Testis (tissue), 3 donors: ENCODE data around the gene NUTF2. TPM values are rescaled to one million over a fixed set of nuclear protein-coding genes. Genes with fewer than 3 reads are reported as not detected.
"Not testable (repeated sequence)": the region's sequence is repeated elsewhere in the genome, so short reads cannot be mapped to it uniquely, and the experiment has no call there.

ENCODE experiments used
- DNase-seq: peaks from one replicate; pipeline ENCODE4 v3.0.0-alpha.2; 2019
- H3K27ac ChIP-seq, 2 donors: fragments of 200-600 bp; sonication (generic); one replicate each; pipeline ENCODE4 v1.5.1; 2019
- H3K27me3 ChIP-seq: fragments of 200-600 bp; sonication (generic); one replicate; pipeline ENCODE4 v1.5.1; 2019
- H3K36me3 ChIP-seq: fragments of 200-600 bp; sonication (generic); one replicate; pipeline ENCODE4 v1.5.1; 2017; ENCODE audit warnings: low read depth; ENCODE audit errors: missing control alignments
- H3K4me1 ChIP-seq: fragments of 200-600 bp; sonication (generic); one replicate; pipeline ENCODE4 v1.5.1; 2019
- H3K4me3 ChIP-seq, 2 donors: fragments of 200-600 bp; sonication (generic); one replicate each; pipeline ENCODE4 v1.5.1; 2017 to 2019
- H3K9me3 ChIP-seq: fragments of 200-600 bp; sonication (generic); one replicate; pipeline ENCODE4 v1.5.1; 2017
- CTCF ChIP-seq, 3 experiments: fragments of 450-650 bp in 2 of 3; fragments of 200-600 bp in 1 of 3; sonication (generic) in 1 of 3; IDR thresholded peaks; one replicate each; pipeline ENCODE4 v1.5.1; 2016 to 2019; ENCODE audit warnings: antibody characterized with exemption in 3 of 3, mild to moderate bottlenecking in 2 of 3, moderate library complexity in 1 of 3
- POLR2A ChIP-seq: fragments of 450-650 bp; IDR thresholded peaks from one replicate; pipeline ENCODE4 v1.6.1; 2017; ENCODE audit warnings: antibody characterized with exemption, mild to moderate bottlenecking, moderate library complexity
- WGBS, 2 donors: methylation state at CpG; one replicate each; pipeline ENCODE4 v1.1.5; 2018; 5-methylcytosine and 5-hydroxymethylcytosine counted together
- intact Hi-C: fragments of 100-400 bp; cut with DNase I; formaldehyde crosslinking; loops from one replicate; pipeline ENCODE4 v1.15.1; 2023; ENCODE audit warnings: low total_unique reads
- polyA plus RNA-seq: library from polyadenylated mRNA; stranded (reverse); fragments of 350-450 nt; fragmentation: Illumina TruSeq; extraction: RNeasy Lipid Tissue Mini Kit (QIAGEN cat#74804); gene quantifications from one replicate; pipeline ENCODE4 v1.2.3, GENCODE V29; 2014; ENCODE audit warnings: low read depth, low replicate concordance; ENCODE audit not compliant: insufficient read depth
- total RNA-seq, 2 donors: library from RNA; depleted of rRNA; stranded (reverse); fragments of >200 nt; gene quantifications; one replicate each; pipeline ENCODE4 v1.2.3, GENCODE V29; 2016

The NUTF2 gene
- total and polyA plus RNA-seq, 3 donors from 2014 or later: 121 to 297 (median 239) TPM

- H3K4me1 ChIP-seq: peaks cover 13% of the 10 kb centered on the region
- WGBS, 2 donors: 72 to 83% methylated on average over 7 of the region's 7 CpGs
- no peak overlapping the region for H3K4me3 ChIP-seq
- no peak for DNase-seq
- intact Hi-C loops: loop anchor here (10.0 kb wide), 1 partner anchor 130 kb away; no protein-coding TSS in a partner anchor
- no peaks in the 10 kb centered on the region for H3K27me3 ChIP-seq
- no peaks in the 10 kb centered on the region for H3K9me3 ChIP-seq
- TF ChIP-seq CTCF (IDR thresholded peaks at IDR 0.05) (no peak), POLR2A (no peak)
- no peaks in the 10 kb centered on the region for H3K36me3 ChIP-seq
- no peak overlapping the region for H3K27ac ChIP-seq
These were observed 68.2 kb downstream of the NUTF2 start for GRCh38 chr16:67914758-67915495.

GRCh38 chr16:67915496-67915769 lies 68.7 kb downstream of the NUTF2 start:
- H3K4me3 ChIP-seq, H3K9me3 ChIP-seq, DNase-seq, H3K36me3 ChIP-seq, H3K27me3 ChIP-seq, H3K27ac ChIP-seq: not testable (repeated sequence)
- intact Hi-C loops: loop anchor here (10.0 kb wide), 1 partner anchor 129 kb away; no protein-coding TSS in a partner anchor
- 80 to 83% methylated on average over 2 of the region's 2 CpGs for WGBS, 2 donors
- peaks cover 13% of the 10 kb centered on the region for H3K4me1 ChIP-seq

GRCh38 chr16:67915831-67916723 lies 69.3 kb downstream of the NUTF2 start:
- Histone ChIP-seq H3K27me3 (no peaks in the 10 kb centered on the region), H3K4me1 (peaks cover 13% of the 10 kb centered on the region), H3K27ac (no peak overlapping the region), H3K9me3 (no peaks in the 10 kb centered on the region), H3K4me3 (no peak overlapping the region), H3K36me3 (no peaks in the 10 kb centered on the region)
- no peak for DNase-seq
- 82 to 84% methylated on average over 7 of the region's 7 CpGs for WGBS, 2 donors
- TF ChIP-seq POLR2A (no peak), CTCF (IDR thresholded peaks at IDR 0.05) (no peak)
- intact Hi-C loops: loop anchor here (10.0 kb wide), 1 partner anchor 129 kb away; no protein-coding TSS in a partner anchor

GRCh38 chr16:67917140-67917851 lies 70.6 kb downstream of the NUTF2 start:
- 50 to 58% methylated on average over 5 to 6 of the region's 6 CpGs for WGBS, 2 donors
- intact Hi-C loops: loop anchor here (10.0 kb wide), 1 partner anchor 128 kb away; no protein-coding TSS in a partner anchor
- no peak for DNase-seq
- TF ChIP-seq CTCF (IDR thresholded peaks at IDR 0.05): no peak
- no peak for TF ChIP-seq POLR2A
- Histone ChIP-seq H3K36me3 (no peaks in the 10 kb centered on the region), H3K27me3 (no peaks in the 10 kb centered on the region), H3K9me3 (no peaks in the 10 kb centered on the region), H3K27ac (no peak overlapping the region), H3K4me1 (peaks cover 13% of the 10 kb centered on the region), H3K4me3 (no peak overlapping the region)

- intact Hi-C loops: loop anchor here (10.0 kb wide), 1 partner anchor 127 kb away; no protein-coding TSS in a partner anchor
- no peaks in the 10 kb centered on the region for H3K36me3 ChIP-seq
- TF ChIP-seq POLR2A (no peak), CTCF (IDR thresholded peaks at IDR 0.05) (no peak)
- 71 to 84% methylated on average over 4 of the region's 4 CpGs for WGBS, 2 donors
- no peak overlapping the region for H3K4me3 ChIP-seq
- H3K9me3 ChIP-seq: no peaks in the 10 kb centered on the region
- no peak for DNase-seq
- H3K27me3 ChIP-seq: no peaks in the 10 kb centered on the region
- H3K4me1 ChIP-seq: peaks cover 13% of the 10 kb centered on the region
- no peak overlapping the region for H3K27ac ChIP-seq
These were observed 71.1 kb downstream of the NUTF2 start for GRCh38 chr16:67917852-67918236.
